Lung microvascular endothelial cell (primary cell): Measurements from ENCODE around the gene PSORS1C1. TPM values are rescaled to one million over a fixed set of nuclear protein-coding genes. Genes with fewer than 3 reads are reported as not detected.

Source experiments
- DNase-seq, 2 donors: peaks; one replicate each; pipeline versions ENCODE4 v3.0.0 to v3.0.0-alpha.2; 2010; ENCODE audit warnings: low read depth in 2 of 2
- total RNA-seq: library from RNA; depleted of rRNA; stranded (reverse); fragments of >200 nt; gene quantifications from 2 replicates; pipeline ENCODE4 v1.2.1, GENCODE V29; 2014

The PSORS1C1 gene
- total RNA-seq, 1 donor from 2014 or later: 6.7 TPM

- DNase-seq: no peak
These were observed 18.4 kb upstream of the PSORS1C1 start for GRCh38 chr6:31096215-31096614.

GRCh38 chr6:31096656-31097055 lies 17.9 kb upstream of the PSORS1C1 start:
- DNase-seq: no peak

GRCh38 chr6:31098449-31098938 lies 16.1 kb upstream of the PSORS1C1 start:
- peak in 1 of 2 donors; percentile 22 for DNase-seq

GRCh38 chr6:31103136-31103535 lies 11.5 kb upstream of the PSORS1C1 start:
- no peak for DNase-seq

GRCh38 chr6:31107052-31107451 lies 7.5 kb upstream of the PSORS1C1 start:
- no peak for DNase-seq

- no peak for DNase-seq
These were observed 3.6 kb upstream of the PSORS1C1 start for GRCh38 chr6:31110825-31111582.

GRCh38 chr6:31111712-31112111 lies 2.9 kb upstream of the PSORS1C1 start:
- DNase-seq: no peak

GRCh38 chr6:31112478-31112877 lies 2.1 kb upstream of the PSORS1C1 start, which contains the start of gene C6orf15:
Gene C6orf15 (minus strand): TSS chr6:31112575. CDS start chr6:31112555, 20 bp downstream.
- no peak for DNase-seq

GRCh38 chr6:31113861-31114540 lies 599 bp upstream of the PSORS1C1 start:
- no peak for DNase-seq

GRCh38 chr6:31114970-31115849 lies 610 bp downstream of the PSORS1C1 start:
- DNase-seq: peak; percentile 57 to 78

- no peak for DNase-seq
These were observed 1.5 kb downstream of the PSORS1C1 start for GRCh38 chr6:31115941-31116560.

- DNase-seq: peak; percentile 65 to 92
These were observed 2.2 kb downstream of the PSORS1C1 start for GRCh38 chr6:31116661-31117385.

GRCh38 chr6:31118178-31118577 lies 3.6 kb downstream of the PSORS1C1 start:
- no peak for DNase-seq

GRCh38 chr6:31120151-31120915 lies 5.7 kb downstream of the PSORS1C1 start, which contains the start of gene CDSN:
Gene CDSN (minus strand): TSS chr6:31120446. CDS start chr6:31120419, 27 bp downstream.
- DNase-seq: no peak

GRCh38 chr6:31121131-31121790 lies 6.7 kb downstream of the PSORS1C1 start:
- DNase-seq: no peak

GRCh38 chr6:31122791-31123706 lies 8.4 kb downstream of the PSORS1C1 start:
- peak in 1 of 2 donors; percentile 86 for DNase-seq

- DNase-seq: peak; percentile 67 to 76
These were observed 10.6 kb downstream of the PSORS1C1 start for GRCh38 chr6:31125162-31125561.
